Spleen (tissue), 7 donors: ENCODE results near the gene CCDC138.

ENCODE experiments used
- CTCF ChIP-seq, 11 experiments: fragments of 200-600 bp in 7 of 11; fragments of 450-650 bp in 4 of 11; sonication (generic) in 4 of 11; IDR thresholded peaks in 8 of 11; conservative IDR thresholded peaks in 3 of 11; 1 replicate in 7 of 11; 2 replicates in 4 of 11; pipeline versions ENCODE4 v1.4.0 to v1.8.0; 2016 to 2021; ENCODE audit warnings: antibody characterized with exemption in 11 of 11, inconsistent platforms in 4 of 11, mild to moderate bottlenecking in 1 of 11
- POLR2A ChIP-seq, 3 donors: fragments of 450-650 bp; IDR thresholded peaks; one replicate each; pipeline ENCODE4 v1.5.1; 2017; ENCODE audit warnings: antibody characterized with exemption in 3 of 3, mild to moderate bottlenecking in 1 of 3
- POLR2AphosphoS5 ChIP-seq, 3 donors: sonication (generic); formaldehyde crosslinking; IDR thresholded peaks; one replicate each; pipeline ENCODE4 v1.5.1; 2017; ENCODE audit warnings: antibody characterized with exemption in 3 of 3
- donor health status: DM: no; HTN: no; CAD: no; lungs with moderate emphysema.
- donor health status: DM: no; HTN: no; CAD: no.
- donor health status: DM: no; HTN: no; CAD: no.

GRCh38 chr2:108911807-108912628 is 125.4 kb downstream of the CCDC138 start:
- TF ChIP-seq CTCF (IDR thresholded peaks at IDR 0.05 in 8 of 11, conservative IDR thresholded peaks at IDR 0.05 in 3 of 11) = no peak
- no peak for TF ChIP-seq POLR2A (IDR thresholded peaks at IDR 0.05)
- no peak for TF ChIP-seq POLR2AphosphoS5 (IDR thresholded peaks at IDR 0.05)
